IMR-90 (cell line): ENCODE measurements around the gene ZNF667. TPM values are rescaled to one million over a fixed set of nuclear protein-coding genes. Genes with fewer than 3 reads are reported as not detected.

Source experiments
- ATAC-seq: fragments of 200-7000 bp; cut with Tn5 transposase; 2 replicates; pipeline ENCODE4 v1.9.1; 2020; ENCODE audit warnings: low read depth, mild to moderate bottlenecking, moderate library complexity
- BruUV-seq: library from RNA; stranded (reverse); fragments of 400-500 nt; replicated peaks from 2 replicates; lab custom pipeline; 2021; lab: Mats Ljungman, UMichigan
- CTCF ChIA-PET: fragments of 300-600 bp; formaldehyde crosslinking; extraction: SDS; loops from one replicate; lab custom pipeline; 2021; ENCODE audit warnings: antibody characterized with exemption; lab: Yijun Ruan, JAX
- POLR2A ChIA-PET: fragments of 300-600 bp; sonication (Branson Sonifier 250); formaldehyde crosslinking; loops from one replicate; lab custom pipeline; 2022; ENCODE audit warnings: antibody characterized with exemption; ENCODE audit not compliant: unreplicated experiment; lab: Charles Lee
- DNase-seq: peaks from one replicate; pipeline ENCODE4 v3.0.0; 2013
- H2AFZ ChIP-seq: replicated peaks from 2 replicates; pipeline ENCODE3; 2013; ENCODE audit warnings: low read length, mild to moderate bottlenecking; ENCODE audit not compliant: poor library complexity
- H2AK5ac ChIP-seq: 2 replicates; pipeline ENCODE4 v1.6.1; 2013; ENCODE audit warnings: low read depth, low read length, inconsistent platforms
- H2AK9ac ChIP-seq: replicated peaks from 2 replicates; pipeline ENCODE3; 2013; ENCODE audit warnings: mild to moderate bottlenecking, low read depth, low read length, moderate library complexity; ENCODE audit not compliant: poor library complexity
- H2BK120ac ChIP-seq: 2 replicates; pipeline ENCODE4 v1.6.1; 2013; ENCODE audit warnings: low read depth, low read length, inconsistent platforms
- H2BK15ac ChIP-seq: 3 replicates; pipeline ENCODE4 v1.6.1; 2013; ENCODE audit warnings: low read depth, low read length, inconsistent platforms
- H2BK20ac ChIP-seq: 2 replicates; pipeline ENCODE4 v1.6.1; 2013; ENCODE audit warnings: low read depth, mild to moderate bottlenecking, inconsistent platforms, low read length, moderate library complexity
- H2BK5ac ChIP-seq: 2 replicates; pipeline ENCODE4 v1.6.1; 2013; ENCODE audit warnings: mild to moderate bottlenecking, low read depth, low read length, inconsistent platforms; ENCODE audit not compliant: poor library complexity, severe bottlenecking
- H3K14ac ChIP-seq: replicated peaks from 2 replicates; pipeline ENCODE4 v1.6.1; 2013; ENCODE audit warnings: low read depth, low read length, inconsistent platforms
- H3K18ac ChIP-seq: 2 replicates; pipeline ENCODE4 v1.6.1; 2013; ENCODE audit warnings: low read depth, low read length, control low read depth
- H3K23ac ChIP-seq: 2 replicates; pipeline ENCODE4 v1.6.1; 2013; ENCODE audit warnings: low read depth, low read length, inconsistent platforms
- H3K27ac ChIP-seq: 2 replicates; pipeline ENCODE4 v1.5.1; 2013; ENCODE audit warnings: mild to moderate bottlenecking, control low read depth, low read length; ENCODE audit not compliant: insufficient read depth
- H3K27me3 ChIP-seq: 2 replicates; pipeline ENCODE4 v1.6.1; 2013; ENCODE audit warnings: low read length; ENCODE audit not compliant: control insufficient read depth, insufficient read depth
- H3K36me3 ChIP-seq: 2 replicates; pipeline ENCODE4 v1.6.1; 2013; ENCODE audit warnings: low read length, mixed read lengths; ENCODE audit not compliant: control insufficient read depth, insufficient read depth
- H3K4ac ChIP-seq: 2 replicates; pipeline ENCODE4 v1.6.1; 2013; ENCODE audit warnings: low read depth, low read length, inconsistent platforms
- H3K4me1 ChIP-seq: 2 replicates; pipeline ENCODE4 v1.6.1; 2013; ENCODE audit warnings: low read length, mixed read lengths; ENCODE audit not compliant: control insufficient read depth, insufficient read depth
- H3K4me2 ChIP-seq: 2 replicates; pipeline ENCODE4 v1.6.1; 2013; ENCODE audit warnings: low read depth, mild to moderate bottlenecking, control low read depth, low read length, moderate library complexity
- H3K4me3 ChIP-seq: 2 replicates; pipeline ENCODE4 v1.5.1; 2013; ENCODE audit warnings: low read depth, mild to moderate bottlenecking, control low read depth, low read length, moderate library complexity; ENCODE audit not compliant: insufficient read depth
- H3K56ac ChIP-seq: 2 replicates; pipeline ENCODE4 v1.6.1; 2013; ENCODE audit warnings: low read length, inconsistent platforms; ENCODE audit not compliant: insufficient read depth; ENCODE audit errors: extremely low read depth
- H3K79me1 ChIP-seq, 2 experiments: 2 replicates each; pipeline ENCODE4 v1.6.1; 2013; ENCODE audit warnings: low read length in 2 of 2, inconsistent platforms in 1 of 2, low read depth in 1 of 2
- H3K9ac ChIP-seq: 2 replicates; pipeline ENCODE4 v1.6.1; 2013; ENCODE audit warnings: low read depth, low read length, control low read depth
- H3K9me1 ChIP-seq: 2 replicates; pipeline ENCODE4 v1.6.1; 2013; ENCODE audit warnings: low read length, inconsistent platforms; ENCODE audit not compliant: insufficient read depth
- H3K9me3 ChIP-seq: 2 replicates; pipeline ENCODE4 v1.6.1; 2013; ENCODE audit warnings: low read length; ENCODE audit not compliant: control insufficient read depth, insufficient read depth
- H4K20me1 ChIP-seq: 2 replicates; pipeline ENCODE4 v1.6.1; 2013; ENCODE audit warnings: low read length, inconsistent platforms; ENCODE audit not compliant: insufficient read depth
- H4K5ac ChIP-seq: 2 replicates; pipeline ENCODE4 v1.6.1; 2013; ENCODE audit warnings: mild to moderate bottlenecking, low read depth, low read length, control low read depth
- H4K8ac ChIP-seq, 2 experiments: 2 replicates each; pipeline ENCODE4 v1.6.1; 2013; ENCODE audit warnings: low read depth in 2 of 2, low read length in 2 of 2, control low read depth in 1 of 2, inconsistent platforms in 1 of 2
- H4K91ac ChIP-seq: 2 replicates; pipeline ENCODE4 v1.6.1; 2013; ENCODE audit warnings: low read depth, low read length, inconsistent platforms; ENCODE audit not compliant: insufficient read depth
- CTCF ChIP-seq: conservative IDR thresholded peaks from 2 replicates; pipeline ENCODE4 v1.5.1; 2012; ENCODE audit warnings: mild to moderate bottlenecking, low read depth, low read length, improper control_type of control experiment
- POLR2A ChIP-seq: IDR thresholded peaks from 2 replicates; pipeline ENCODE4 v1.6.1; 2012; ENCODE audit warnings: mild to moderate bottlenecking, low read depth, low read length
- RCOR1 ChIP-seq: IDR thresholded peaks from 2 replicates; pipeline ENCODE4 v1.6.1; 2012; ENCODE audit warnings: mild to moderate bottlenecking, low read length, improper control_type of control experiment; ENCODE audit not compliant: insufficient replicate concordance
- RFX5 ChIP-seq: IDR thresholded peaks from 2 replicates; pipeline ENCODE4 v1.8.0; 2012; ENCODE audit warnings: low read depth, mild to moderate bottlenecking, low read length, moderate library complexity
- WGBS, 2 experiments: methylation state at CpG; one replicate each; pipeline versions ENCODE4 v1.1.5 to v1.1.7; 2013; ENCODE audit warnings: missing lambda C conversion rate in 2 of 2; ENCODE audit not compliant: insufficient read length in 1 of 2; ENCODE audit errors: extremely low coverage in 2 of 2; 5-methylcytosine and 5-hydroxymethylcytosine counted together
- dilution Hi-C: fragments of 300-500 bp; cut with HindIII; formaldehyde crosslinking; loops from one replicate; pipeline ENCODE4 v1.14.3; 2018; ENCODE audit warnings: low sequenced_read_pairs; ENCODE audit not compliant: unreplicated experiment
- in situ Hi-C: fragments of 300-500 bp; cut with MboI; formaldehyde crosslinking; loops from 3 replicates; pipeline ENCODE4 v1.14.3; 2019; ENCODE audit warnings: low sequenced_read_pairs, inconsistent platforms, mixed read lengths
- intact Hi-C: fragments of 100-400 bp; cut with micrococcal nuclease; formaldehyde crosslinking; loops from 2 replicates; pipeline ENCODE4 v1.10.0; 2022
- polyA plus RNA-seq, 3 experiments: library from polyadenylated mRNA; depleted of rRNA; stranded (reverse); fragments of >200 nt; gene quantifications; 2 replicates each; pipeline ENCODE4 v1.2.3, GENCODE V29; 2012; ENCODE audit warnings: low replicate concordance in 1 of 3
- total RNA-seq: library from RNA; depleted of rRNA; stranded (reverse); fragments of >200 nt; gene quantifications from 2 replicates; pipeline ENCODE4 v1.2.3, GENCODE V29; 2012

The ZNF667 gene
- total and polyA plus RNA-seq, 2 of the 4 experiments (the other 2 are of a cell fraction), result 1.8 to 3.4 TPM

- in situ Hi-C loops (loop anchor here (25.0 kb wide), 1 partner anchor 983 kb away; the partner anchor contains the start of gene ZNF548), intact Hi-C loops (loop anchor here (5.0 kb wide), 1 partner anchor 133 kb away; the partner anchor contains the start of gene ZFP28), dilution Hi-C loops (no loop called here)
- H3K36me3 ChIP-seq, result peaks cover 12% of the 10 kb centered on the region
- no TSS peak for BruUV-seq
- H3K79me1 ChIP-seq, result peaks cover 10 to 19% of the 10 kb centered on the region in 2 experiments
- peak overlapping the region; percentile 86; the same call in 1 of the 2 replicates for H3K56ac ChIP-seq
- H2AK9ac ChIP-seq, result peak overlapping the region; percentile 97
- H3K4me3 ChIP-seq, result peak overlapping the region; percentile 79
- H4K8ac ChIP-seq, result peak overlapping the region; percentile 98 to 99
- peak overlapping the region; percentile 50 for H3K18ac ChIP-seq
- no peaks in the 10 kb centered on the region for H3K4me1 ChIP-seq
- H2BK15ac ChIP-seq, result peak overlapping the region; percentile 67
- peak overlapping the region; percentile 98 for H2AK5ac ChIP-seq
- peak overlapping the region; percentile 89 for H4K91ac ChIP-seq
- H3K14ac ChIP-seq, result peak overlapping the region; percentile 99
- H3K4me2 ChIP-seq, result peak overlapping the region; percentile 98
- WGBS, 2 experiments, result 53% methylated on average over 6 of the region's 9 CpGs; no CpG with 5 or more reads in 1 of the 2 experiments
- H3K27me3 ChIP-seq, result no peaks in the 10 kb centered on the region
- peak overlapping the region; percentile 91 for H3K23ac ChIP-seq
- TF ChIP-seq RCOR1 (no peak), RFX5 (no peak), CTCF (no peak), POLR2A (no peak)
- DNase-seq (no peak), ATAC-seq (no peak)
- peak overlapping the region; percentile 96 for H4K5ac ChIP-seq
- no peak overlapping the region for H2BK20ac ChIP-seq
- H3K27ac ChIP-seq, result peak overlapping the region; percentile 79
- H2AFZ ChIP-seq, result peak overlapping the region; percentile 100
- peaks cover 21% of the 10 kb centered on the region for H3K9me3 ChIP-seq
- peaks cover 7% of the 10 kb centered on the region for H3K9me1 ChIP-seq
- no peaks in the 10 kb centered on the region for H4K20me1 ChIP-seq
- H2BK120ac ChIP-seq, result no peak overlapping the region
- ChIA-PET POLR2A (no interaction called here), CTCF (no interaction called here)
- H3K4ac ChIP-seq, result peak overlapping the region; percentile 93
- peak overlapping the region; percentile 94 for H3K9ac ChIP-seq
- peak overlapping the region; percentile 71 for H2BK5ac ChIP-seq
Measured at GRCh38 chr19:56404705-56405056, 72.5 kb downstream of the ZNF667 start.
